Lung (tissue), 12 donors: ENCODE results near the gene NCOA1. TPM values are rescaled to one million over a fixed set of nuclear protein-coding genes. Genes with fewer than 3 reads are reported as not detected.

Source experiments
- ATAC-seq: fragments of 200-7000 bp; cut with Tn5 transposase; one replicate; pipeline ENCODE4 v1.9.1; 2020; ENCODE audit warnings: moderate number of reproducible peaks; ENCODE audit not compliant: insufficient read depth, low FRiP score
- DNase-seq, 3 donors: peaks; one replicate each; pipeline ENCODE4 v3.0.0-alpha.2; 2013 to 2017
- H3K27ac ChIP-seq, 2 donors: one replicate each; pipeline ENCODE4 v1.5.1; 2013; ENCODE audit warnings: mild to moderate bottlenecking in 2 of 2, moderate library complexity in 2 of 2, control low read depth in 1 of 2, inconsistent platforms in 1 of 2, low read depth in 1 of 2, low read length in 1 of 2
- H3K27me3 ChIP-seq, 3 donors: one replicate each; pipeline ENCODE4 v1.5.1; 2013; ENCODE audit warnings: low read length in 2 of 3; ENCODE audit not compliant: control insufficient read depth in 3 of 3, insufficient read depth in 3 of 3
- H3K36me3 ChIP-seq, 4 donors: one replicate each; pipeline ENCODE4 v1.5.1; 2013; ENCODE audit warnings: low read length in 4 of 4, mild to moderate bottlenecking in 1 of 4, moderate library complexity in 1 of 4; ENCODE audit not compliant: control insufficient read depth in 4 of 4, insufficient read depth in 4 of 4
- H3K4me1 ChIP-seq, 5 donors: one replicate each; pipeline ENCODE4 v1.5.1; 2013; ENCODE audit warnings: low read length in 5 of 5, mild to moderate bottlenecking in 2 of 5, moderate library complexity in 1 of 5; ENCODE audit not compliant: control insufficient read depth in 5 of 5, insufficient read depth in 5 of 5
- H3K4me3 ChIP-seq: one replicate; pipeline ENCODE4 v1.5.1; 2013; ENCODE audit warnings: mild to moderate bottlenecking, control low read depth, moderate library complexity
- H3K9ac ChIP-seq, 2 donors: one replicate each; pipeline ENCODE4 v1.5.1; 2013; ENCODE audit warnings: low read length in 2 of 2, control low read depth in 1 of 2; ENCODE audit not compliant: insufficient read depth in 1 of 2
- H3K9me3 ChIP-seq, 4 donors: one replicate each; pipeline ENCODE4 v1.5.1; 2013; ENCODE audit warnings: low read length in 3 of 4, mild to moderate bottlenecking in 1 of 4, moderate library complexity in 1 of 4; ENCODE audit not compliant: control insufficient read depth in 4 of 4, insufficient read depth in 3 of 4
- CTCF ChIP-seq: IDR thresholded peaks from 2 replicates; pipeline ENCODE4 v1.5.1; 2012; ENCODE audit warnings: mild to moderate bottlenecking; ENCODE audit errors: control extremely low read depth, extremely low read depth
- WGBS, 2 donors: extraction: QIAGEN DNeasy Blood & Tissue Kit; methylation state at CpG; one replicate each; pipeline ENCODE4 v1.1.7; 2013; 5-methylcytosine and 5-hydroxymethylcytosine counted together
- polyA plus RNA-seq, 2 donors: library from polyadenylated mRNA; stranded (reverse); fragments of 200-250 nt; gene quantifications; one replicate each; pipeline ENCODE4 v1.2.1, GENCODE V29; 2013
- total RNA-seq, 2 donors: library from RNA; depleted of rRNA in 1 of 2; stranded (reverse); fragments of >200 nt in 1 of 2; gene quantifications; one replicate each; pipeline ENCODE4 v1.2.1, GENCODE V29; 2014 to 2021
- donor health status: control.
- donor health status: control.
- donor health status: Bipolar disorder and iron deficiency.
- donor health status: healthy.
- donor health status: DM: yes; HTN: yes; CAD: no.

NCOA1 gene
- total and polyA plus RNA-seq, 4 donors, result 8.3 to 123 (median 27.3) TPM

- Histone ChIP-seq H3K4me1 (peaks cover 0 to 27% (median 3%) of the 10 kb centered on the region in 5 donors), H3K27ac (no peak overlapping the region), H3K9me3 (no peaks in the 10 kb centered on the region), H3K9ac (no peak overlapping the region), H3K36me3 (peaks cover 3 to 20% (median 10%) of the 10 kb centered on the region in 4 donors), H3K27me3 (no peaks in the 10 kb centered on the region), H3K4me3 (no peak overlapping the region)
- ATAC-seq, result no peak
- DNase-seq, result no peak
- 87 to 93% methylated on average over 1 of the region's 1 CpG for WGBS, 2 donors
- TF ChIP-seq CTCF, result no peak
These were observed 249.1 kb downstream of the NCOA1 start for GRCh38 chr2:24740142-24740541.

DNA sequence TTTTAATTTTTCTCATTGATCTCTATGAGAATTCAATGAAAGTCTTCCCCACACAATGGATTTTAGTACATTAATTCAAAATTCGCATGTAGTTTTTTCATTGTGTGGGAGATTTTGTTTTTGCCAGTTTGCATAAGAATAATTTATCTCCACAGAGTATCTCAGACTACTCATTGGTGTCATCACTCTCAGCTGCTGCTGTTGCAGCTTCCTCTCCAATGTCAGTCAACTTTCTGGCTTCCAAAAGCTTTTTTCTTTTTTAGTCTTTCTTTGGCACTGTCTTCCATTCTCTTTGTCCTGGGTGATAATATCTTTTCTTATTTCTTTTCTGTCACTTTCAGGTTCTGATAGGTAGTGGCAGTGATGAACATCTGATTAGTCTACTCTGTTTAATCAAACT, 251.7 kb downstream of the NCOA1 start:
- Histone ChIP-seq H3K9me3 (no peaks in the 10 kb centered on the region), H3K9ac (no peak overlapping the region), H3K4me3 (no peak overlapping the region), H3K27ac (no peak overlapping the region), H3K27me3 (no peaks in the 10 kb centered on the region), H3K4me1 (peaks cover 0 to 18% (median 3%) of the 10 kb centered on the region in 5 donors), H3K36me3 (peaks cover 5 to 28% (median 17%) of the 10 kb centered on the region in 4 donors)
- ATAC-seq, result no peak
- 88 to 91% methylated on average over 1 of the region's 1 CpG for WGBS, 2 donors
- TF ChIP-seq CTCF, result no peak
- DNase-seq, result no peak

DNA sequence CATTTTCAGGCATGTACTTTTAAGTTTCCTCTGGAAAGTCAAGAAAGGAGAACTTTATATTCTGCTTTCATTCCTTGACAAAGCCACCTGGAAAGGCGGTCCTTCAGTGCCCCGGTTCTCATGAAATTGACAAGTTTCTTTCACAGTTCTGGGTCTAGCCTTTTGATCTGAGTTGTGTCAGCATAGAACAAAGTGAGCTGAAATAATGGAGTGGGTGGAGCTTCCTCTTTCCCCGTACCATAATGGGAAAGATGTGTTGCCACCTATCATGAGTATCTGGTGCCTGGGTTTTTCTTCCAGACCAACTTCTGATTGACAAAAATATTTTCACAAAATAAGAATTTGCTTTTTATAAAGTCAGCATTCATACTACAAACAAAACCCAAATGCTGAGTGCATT, 252.9 kb downstream of the NCOA1 start:
- whole genome bisulfite sequencing, 2 donors, result 62 to 67% methylated on average over 3 of the region's 3 CpGs
- ATAC-seq (no peak), DNase-seq (no peak)
- Histone ChIP-seq H3K9ac (no peak overlapping the region), H3K27me3 (no peaks in the 10 kb centered on the region), H3K4me1 (peaks cover 0 to 18% (median 3%) of the 10 kb centered on the region in 5 donors), H3K4me3 (no peak overlapping the region), H3K9me3 (no peaks in the 10 kb centered on the region), H3K27ac (no peak overlapping the region), H3K36me3 (peaks cover 5 to 28% (median 17%) of the 10 kb centered on the region in 4 donors)
- no peak for TF ChIP-seq CTCF

- Histone ChIP-seq H3K9me3 (no peaks in the 10 kb centered on the region), H3K4me1 (peaks cover 0 to 18% (median 3%) of the 10 kb centered on the region in 5 donors), H3K27me3 (no peaks in the 10 kb centered on the region), H3K27ac (no peak overlapping the region), H3K36me3 (peaks cover 4 to 28% (median 17%) of the 10 kb centered on the region in 4 donors), H3K4me3 (no peak overlapping the region), H3K9ac (no peak overlapping the region)
- DNase-seq (peak in 2 of 3 donors; percentile 83 to 84), ATAC-seq (no peak)
- no peak for TF ChIP-seq CTCF
- 67 to 80% methylated on average over 1 of the region's 1 CpG for WGBS, 2 donors
These were observed 253.3 kb downstream of the NCOA1 start for GRCh38 chr2:24744356-24744755.
